Muscle of leg (tissue), 11 donors: ENCODE data around the gene RAPGEF1. TPM values are rescaled to one million over a fixed set of nuclear protein-coding genes. Genes with fewer than 3 reads are reported as not detected.
"Not testable (repeated sequence)": the region's sequence is repeated elsewhere in the genome, so short reads cannot be mapped to it uniquely, and the experiment has no call there.

Source experiments
- DNase-seq: peaks from one replicate; pipeline ENCODE4 v3.0.0; 2013
- H3K27ac ChIP-seq: one replicate; pipeline ENCODE4 v1.5.1; 2013; ENCODE audit warnings: mild to moderate bottlenecking, low read length, control low read depth
- H3K27me3 ChIP-seq: one replicate; pipeline ENCODE4 v1.6.1; 2013; ENCODE audit warnings: low read length; ENCODE audit not compliant: control insufficient read depth, insufficient read depth
- H3K36me3 ChIP-seq: one replicate; pipeline ENCODE4 v1.6.1; 2013; ENCODE audit warnings: low read length; ENCODE audit not compliant: control insufficient read depth, insufficient read depth
- H3K4me1 ChIP-seq: one replicate; pipeline ENCODE4 v1.6.1; 2013; ENCODE audit warnings: low read length; ENCODE audit not compliant: control insufficient read depth, insufficient read depth
- H3K4me3 ChIP-seq: one replicate; pipeline ENCODE4 v1.5.1; 2013; ENCODE audit warnings: low read length, control low read depth
- H3K9me3 ChIP-seq: replicated peaks from 2 replicates; pipeline ENCODE4 v1.6.1; 2013; ENCODE audit warnings: low read depth, low read length; ENCODE audit not compliant: control insufficient read depth
- WGBS: methylation state at CpG from one replicate; pipeline ENCODE4 v1.1.5; 2013; ENCODE audit warnings: missing lambda C conversion rate; ENCODE audit not compliant: insufficient coverage; 5-methylcytosine and 5-hydroxymethylcytosine counted together
- polyA plus RNA-seq, 8 donors: library from polyadenylated mRNA; unstranded; fragments of 120-200 nt; gene quantifications; one replicate each; pipeline versions ENCODE4 v1.2.1 to v1.2.3, GENCODE V29; 2013; ENCODE audit warnings: inconsistent platforms in 1 of 8, low replicate concordance in 1 of 8; ENCODE audit not compliant: insufficient read length in 8 of 8, insufficient read depth in 1 of 8
- total RNA-seq: library from RNA; stranded (reverse); fragments of 120-200 nt; gene quantifications from one replicate; pipeline ENCODE4 v1.2.4, GENCODE V29; 2013

RAPGEF1 gene
- total and polyA plus RNA-seq, 9 donors, result 30.2 to 95.2 (median 79.6) TPM

DNA sequence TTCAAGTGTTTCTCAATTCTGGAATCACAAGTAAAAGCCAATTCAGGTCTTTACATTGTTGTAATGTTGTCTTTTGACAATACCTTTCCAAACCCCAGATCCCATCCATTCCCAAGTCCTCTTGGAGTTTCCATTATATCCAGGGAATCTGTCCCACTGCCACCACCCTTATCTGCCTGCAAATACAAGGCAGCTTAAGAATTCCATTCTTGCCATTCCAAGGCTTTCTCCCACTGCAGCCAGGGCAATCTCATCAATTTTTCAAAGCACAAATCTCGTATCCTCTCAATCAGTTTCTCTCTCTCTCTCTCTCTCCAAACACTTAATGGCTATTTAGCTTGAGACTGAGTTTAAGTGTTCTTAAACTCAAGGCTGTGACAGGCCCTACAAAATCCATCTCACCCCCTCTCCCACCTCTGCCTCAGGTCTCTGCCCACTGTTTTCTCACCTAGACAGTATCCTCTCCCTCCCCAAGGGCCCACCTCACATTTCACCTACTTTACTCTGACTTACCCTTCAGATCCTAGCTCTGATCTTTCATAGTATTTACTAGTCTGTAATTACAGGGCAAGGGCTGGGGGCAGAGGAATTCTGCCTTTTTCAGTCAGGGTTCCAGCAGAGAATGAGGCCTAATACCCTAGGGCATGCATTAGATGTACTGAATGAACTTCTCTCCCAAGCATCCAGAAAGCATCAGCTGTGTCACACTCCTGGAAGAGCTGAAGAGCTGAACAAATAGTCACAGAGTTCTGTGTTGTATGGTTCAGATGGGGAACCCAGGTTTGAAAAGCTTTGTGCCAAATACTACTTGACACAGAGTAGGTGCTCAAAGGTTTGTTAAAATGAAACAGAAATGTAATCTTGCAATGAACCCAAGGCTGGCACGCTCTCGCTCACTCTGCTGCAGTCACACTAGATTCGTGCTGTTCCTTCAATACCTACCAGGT is 46.0 kb downstream of the RAPGEF1 start:
- Histone ChIP-seq H3K4me1 (peaks cover 41% of the 10 kb centered on the region), H3K27me3 (no peaks in the 10 kb centered on the region), H3K27ac (no peak overlapping the region), H3K36me3 (no peaks in the 10 kb centered on the region), H3K4me3 (no peak overlapping the region), H3K9me3 (no peaks in the 10 kb centered on the region)
- 89% methylated on average over 4 of the region's 4 CpGs for WGBS
- no peak for DNase-seq

DNA sequence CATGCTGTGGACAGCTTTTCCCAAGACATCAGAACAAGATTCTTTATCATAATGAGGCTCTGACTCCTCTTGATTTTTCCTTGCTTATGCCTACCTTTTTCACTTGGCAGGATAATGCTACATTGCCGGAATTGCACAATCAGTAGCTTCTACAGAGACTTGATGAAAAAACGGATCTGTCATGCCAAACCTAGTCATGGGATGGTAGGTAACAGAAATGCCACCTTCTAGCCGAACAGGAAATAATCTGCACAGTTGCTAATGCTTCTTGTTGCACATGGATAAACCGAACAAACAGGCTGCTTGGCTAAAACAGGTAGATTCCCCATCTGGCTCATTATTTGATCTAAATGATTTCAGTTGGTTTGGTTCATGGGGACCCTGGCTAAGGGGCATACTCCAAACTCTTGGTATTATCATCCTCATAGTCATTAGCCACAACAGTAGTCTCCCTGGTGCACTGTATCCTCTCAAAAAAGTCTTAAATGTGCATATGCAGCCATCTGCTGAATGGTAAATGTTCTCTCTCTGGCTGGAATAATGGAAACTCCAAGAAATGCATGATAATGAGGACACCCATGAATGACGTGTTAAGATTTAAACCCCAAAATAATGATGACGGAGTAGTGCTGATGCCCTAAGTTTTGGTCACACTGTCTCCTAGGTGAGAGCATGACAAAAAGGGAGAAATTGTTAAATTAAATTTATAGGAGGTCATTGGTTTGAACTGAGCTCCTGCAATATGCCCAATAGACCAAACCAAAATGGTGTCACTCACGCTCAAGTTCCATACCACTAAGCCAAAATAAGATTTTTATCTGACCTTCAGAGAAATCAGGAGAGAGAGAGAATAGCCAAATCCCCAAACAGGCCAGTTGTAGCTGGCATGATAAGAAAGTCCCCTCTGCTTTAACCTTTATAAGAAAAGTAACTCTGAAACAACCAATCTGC is 47.0 kb downstream of the RAPGEF1 start:
- DNase-seq, result no peak
- Histone ChIP-seq H3K9me3 (no peaks in the 10 kb centered on the region), H3K27ac (no peak overlapping the region), H3K4me1 (peaks cover 31% of the 10 kb centered on the region), H3K4me3 (no peak overlapping the region), H3K36me3 (no peaks in the 10 kb centered on the region), H3K27me3 (no peaks in the 10 kb centered on the region)
- 88% methylated on average over 3 of the region's 7 CpGs for WGBS

DNA sequence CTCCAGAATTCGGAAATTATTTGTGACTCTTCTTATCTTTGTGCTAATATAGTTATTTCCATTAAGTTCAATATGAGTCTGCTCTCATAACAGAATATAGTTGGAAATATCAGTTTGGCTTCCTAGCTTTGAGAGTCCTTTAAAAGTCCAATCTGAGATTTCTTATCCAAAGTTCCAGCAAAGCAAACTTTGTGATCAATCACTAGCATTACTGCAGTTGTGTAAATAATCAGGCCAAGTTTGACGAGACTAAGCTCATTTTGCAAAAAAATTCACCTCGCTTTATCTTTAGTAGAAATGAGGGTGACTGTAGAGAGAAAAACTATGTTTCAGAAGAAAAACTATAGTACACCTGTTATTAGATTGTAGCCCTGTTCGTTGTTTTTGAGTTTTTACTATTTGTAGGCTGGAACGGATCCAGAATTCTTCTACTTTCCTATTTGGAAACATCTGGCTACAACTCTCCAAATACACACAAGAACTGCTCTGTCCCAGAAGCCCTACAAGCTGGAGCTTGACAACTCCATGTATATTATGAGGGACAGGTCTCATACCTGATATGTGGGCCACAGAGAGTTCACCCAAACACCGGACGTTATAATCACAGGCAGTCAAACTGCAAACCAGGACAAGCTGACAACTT is 47.8 kb downstream of the RAPGEF1 start:
- Histone ChIP-seq H3K36me3 (no peaks in the 10 kb centered on the region), H3K27ac (no peak overlapping the region), H3K9me3 (no peaks in the 10 kb centered on the region), H3K4me1 (peaks cover 23% of the 10 kb centered on the region), H3K27me3 (no peaks in the 10 kb centered on the region), H3K4me3 (no peak overlapping the region)
- WGBS, result 71% methylated on average over 2 of the region's 7 CpGs
- DNase-seq, result no peak

DNA sequence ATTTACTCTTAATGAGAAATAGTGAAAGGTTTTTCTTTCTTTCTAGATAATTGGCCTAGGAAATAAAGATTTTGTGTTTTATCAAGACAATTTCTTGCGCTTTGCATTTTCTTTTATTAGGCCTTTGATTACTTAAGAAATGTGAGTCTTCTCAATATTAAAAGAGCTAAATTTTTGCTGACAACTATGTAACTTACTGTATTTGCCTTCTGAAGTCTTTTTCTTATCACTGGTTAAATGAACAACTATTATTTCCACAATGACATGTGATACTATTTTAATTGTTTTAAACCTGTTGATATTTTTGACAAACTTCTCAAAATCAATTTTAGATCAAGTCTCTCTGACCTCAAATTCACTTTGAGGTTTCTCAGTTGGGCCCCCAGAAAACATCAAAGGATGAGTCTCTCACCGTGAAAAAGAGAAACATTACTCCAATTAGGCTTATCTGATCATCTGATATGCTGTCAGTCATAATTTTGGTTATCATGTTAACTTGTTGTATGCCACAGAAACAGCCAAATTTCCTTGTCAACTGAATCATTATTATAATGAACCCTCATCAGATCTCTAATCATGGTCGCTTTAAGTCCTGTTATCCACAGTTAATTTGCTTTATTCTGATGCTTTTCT is 48.8 kb downstream of the RAPGEF1 start:
- no peak overlapping the region for H3K27ac ChIP-seq
- WGBS, result no CpG with 5 or more reads among the region's 3 CpGs
- H3K36me3 ChIP-seq, result no peaks in the 10 kb centered on the region
- H3K4me1 ChIP-seq, result peaks cover 19% of the 10 kb centered on the region
- H3K27me3 ChIP-seq, result no peaks in the 10 kb centered on the region
- H3K4me3 ChIP-seq, result no peak overlapping the region
- no peaks in the 10 kb centered on the region for H3K9me3 ChIP-seq
- DNase-seq, result no peak

DNA sequence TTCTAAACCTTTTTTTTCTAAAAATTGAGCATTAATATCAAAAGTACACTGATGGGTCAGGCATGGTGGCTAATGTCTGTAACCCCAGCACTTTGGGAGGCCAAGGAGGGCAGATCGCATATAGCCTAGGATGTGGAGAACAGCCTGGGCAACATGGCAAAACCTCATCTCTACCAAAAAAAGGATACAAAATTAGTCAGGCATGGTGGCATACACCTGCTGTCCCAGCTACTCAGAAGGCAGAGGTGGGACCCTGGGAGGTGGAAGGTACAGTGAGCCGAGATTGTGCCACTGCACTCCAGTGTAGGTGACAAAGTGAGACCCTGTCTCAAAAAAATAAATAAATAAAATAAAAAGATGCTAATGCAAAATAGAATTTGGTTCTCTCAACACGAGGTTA is 49.4 kb downstream of the RAPGEF1 start:
- H3K4me3 ChIP-seq, result no peak overlapping the region
- no peaks in the 10 kb centered on the region for H3K36me3 ChIP-seq
- no CpG with 5 or more reads among the region's 3 CpGs for WGBS
- no peaks in the 10 kb centered on the region for H3K27me3 ChIP-seq
- peaks cover 13% of the 10 kb centered on the region for H3K4me1 ChIP-seq
- H3K27ac ChIP-seq, result no peak overlapping the region
- no peaks in the 10 kb centered on the region for H3K9me3 ChIP-seq
- no peak for DNase-seq

DNA sequence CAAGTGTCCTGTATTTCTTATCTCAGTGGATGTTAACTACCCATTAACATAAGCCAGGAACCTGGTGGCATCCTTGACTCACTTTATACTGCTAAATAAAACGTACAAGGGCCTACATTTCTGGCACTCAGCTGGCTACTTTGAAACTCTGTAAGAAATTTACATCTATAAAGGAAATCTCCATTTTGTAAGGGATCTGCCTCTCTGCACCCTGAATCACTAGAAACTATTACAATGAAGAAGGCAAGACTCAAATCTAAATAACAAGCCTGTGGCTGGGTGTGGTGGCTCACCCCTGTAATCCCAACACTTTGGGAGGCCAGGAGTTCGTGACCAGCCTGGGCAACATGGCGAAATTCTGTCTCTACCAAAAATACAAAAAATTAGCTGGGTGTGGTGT is 51.5 kb downstream of the RAPGEF1 start:
- Histone ChIP-seq H3K27ac (no peak overlapping the region), H3K36me3 (no peaks in the 10 kb centered on the region), H3K4me3 (no peak overlapping the region), H3K27me3 (no peaks in the 10 kb centered on the region), H3K4me1 (peaks cover 4% of the 10 kb centered on the region), H3K9me3 (no peaks in the 10 kb centered on the region)
- WGBS, result no CpG with 5 or more reads among the region's 3 CpGs
- DNase-seq, result no peak

DNA sequence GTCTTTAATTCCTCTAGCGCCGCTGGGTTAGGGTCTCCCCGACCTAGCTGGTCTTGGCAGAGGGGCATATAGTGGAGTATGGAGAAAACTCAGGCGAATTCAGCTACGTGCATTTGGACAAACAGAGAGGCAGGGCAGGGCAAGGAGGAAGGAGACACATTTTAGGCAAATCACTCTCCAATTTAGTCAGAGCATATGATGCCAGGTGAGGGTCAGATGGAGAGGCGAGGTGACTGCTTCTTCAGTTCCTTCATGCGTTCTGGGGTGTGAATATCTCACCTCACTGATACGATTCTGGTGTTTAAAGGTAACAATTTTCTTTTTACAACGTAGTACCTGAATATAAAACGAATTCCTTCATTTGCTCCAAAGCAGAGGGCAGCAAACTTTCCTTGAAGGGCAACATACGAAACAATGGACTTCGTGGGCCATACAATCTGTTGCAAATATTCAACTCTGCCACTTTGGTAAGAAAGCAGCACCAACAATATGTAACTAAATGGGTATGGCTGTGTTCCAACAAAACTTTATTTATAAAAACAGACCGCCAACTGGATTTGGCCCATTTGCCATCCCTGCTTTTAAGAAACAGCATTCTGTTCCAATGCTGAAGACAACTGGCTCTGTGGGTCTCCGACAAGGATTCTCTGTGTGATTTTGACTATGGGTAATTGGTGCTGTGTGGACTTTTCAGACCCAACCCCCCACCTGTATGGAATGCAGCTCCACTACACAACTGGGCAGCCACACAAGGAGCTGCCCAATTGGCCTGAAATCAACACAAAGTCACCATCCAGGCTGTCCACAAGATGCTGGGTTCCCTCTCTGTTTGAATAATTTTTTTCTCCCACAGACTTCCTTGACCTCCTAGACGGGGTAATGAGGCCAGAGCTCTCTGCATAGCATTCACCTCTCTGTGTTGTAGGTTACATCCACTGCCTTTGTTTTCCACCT is 53.8 kb downstream of the RAPGEF1 start:
- Histone ChIP-seq H3K4me3 (no peak overlapping the region), H3K36me3 (no peaks in the 10 kb centered on the region), H3K9me3 (no peaks in the 10 kb centered on the region), H3K4me1 (peaks cover 9% of the 10 kb centered on the region), H3K27me3 (no peaks in the 10 kb centered on the region), H3K27ac (no peak overlapping the region)
- WGBS, result 90% methylated on average over 5 of the region's 15 CpGs
- no peak for DNase-seq

DNA sequence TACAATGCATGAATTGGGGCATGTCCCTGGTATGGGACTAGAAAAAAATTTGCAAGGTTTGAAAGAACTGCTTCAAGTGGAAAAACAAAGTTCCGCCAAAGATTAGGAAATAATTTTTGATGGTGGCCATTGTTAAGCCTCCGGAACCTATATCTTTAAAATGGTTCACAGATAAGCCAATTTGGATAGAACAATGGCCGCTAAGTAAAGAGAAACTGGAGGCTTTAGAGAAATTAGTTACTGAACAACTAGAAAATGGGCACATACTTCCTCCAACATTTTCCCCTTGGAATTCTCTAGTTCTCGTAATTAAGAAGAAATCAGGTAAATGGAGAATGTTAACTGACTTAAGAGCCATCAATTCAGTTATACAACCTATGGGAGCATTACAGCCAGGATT is 56.8 kb downstream of the RAPGEF1 start:
- H3K4me1 ChIP-seq, result peaks cover 24% of the 10 kb centered on the region
- not testable (repeated sequence) for H3K27me3 ChIP-seq, DNase-seq, H3K4me3 ChIP-seq, H3K27ac ChIP-seq, H3K36me3 ChIP-seq, H3K9me3 ChIP-seq
- 92% methylated on average over 2 of the region's 4 CpGs for WGBS

DNA sequence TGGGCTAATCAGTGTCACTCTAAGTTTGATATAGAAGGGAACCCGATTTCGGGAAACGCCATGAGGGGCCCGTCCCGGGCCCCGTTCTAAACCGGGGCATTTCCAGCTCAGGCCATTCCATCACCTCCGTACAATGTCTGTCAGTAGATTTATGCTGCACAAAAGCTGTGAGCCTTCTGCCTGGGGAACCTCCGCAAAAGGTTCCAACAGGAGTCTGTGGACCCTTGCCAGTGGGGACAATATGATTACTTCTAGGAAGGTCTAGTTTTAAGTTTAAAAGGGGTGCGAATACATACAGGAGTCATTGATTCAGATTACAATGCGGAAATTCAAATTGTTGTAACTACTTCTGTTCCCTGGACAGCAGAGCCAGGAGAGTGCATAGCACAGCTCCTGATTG is 57.6 kb downstream of the RAPGEF1 start:
- no peak for DNase-seq
- H3K4me3 ChIP-seq, result no peak overlapping the region
- WGBS, result 28% methylated on average over 7 of the region's 11 CpGs
- no peaks in the 10 kb centered on the region for H3K9me3 ChIP-seq
- H3K4me1 ChIP-seq, result peaks cover 30% of the 10 kb centered on the region
- H3K27me3 ChIP-seq, result no peaks in the 10 kb centered on the region
- peak overlapping the region; percentile 67 for H3K27ac ChIP-seq
- no peaks in the 10 kb centered on the region for H3K36me3 ChIP-seq
